OCI-LY1 (cell line): Measurements from ENCODE around the gene CEP83.

Experiments used
- H2AFZ ChIP-seq: fragments of 200-600 bp; sonication (generic), shearing (Covaris generic); 2 replicates; pipeline ENCODE4 v1.6.0; 2014; ENCODE audit warnings: antibody characterized with exemption, mild to moderate bottlenecking, low read length
- H3F3A ChIP-seq: fragments of 200-600 bp; sonication (generic), shearing (Covaris generic); 2 replicates; pipeline ENCODE4 v1.6.0; 2014; ENCODE audit warnings: mild to moderate bottlenecking, antibody characterized with exemption, low read length, moderate library complexity; ENCODE audit not compliant: insufficient read depth
- H3K27ac ChIP-seq: fragments of 200-600 bp; sonication (generic); 2 replicates; pipeline ENCODE4 v1.5.1; 2014; ENCODE audit warnings: low read length, mixed run types, mild to moderate bottlenecking, low read depth; ENCODE audit not compliant: poor library complexity, severe bottlenecking
- H3K27me3 ChIP-seq: fragments of 200-600 bp; sonication (generic); 2 replicates; pipeline ENCODE4 v1.6.0; 2014; ENCODE audit warnings: antibody characterized with exemption, mild to moderate bottlenecking, low read length, moderate library complexity; ENCODE audit not compliant: insufficient read depth
- H3K36me3 ChIP-seq: fragments of 200-600 bp; sonication (generic); 2 replicates; pipeline ENCODE4 v1.6.1; 2014; ENCODE audit warnings: mild to moderate bottlenecking, antibody characterized with exemption, low read length, moderate library complexity, mixed read lengths; ENCODE audit not compliant: insufficient read depth
- H3K4me1 ChIP-seq: fragments of 200-600 bp; sonication (generic); 2 replicates; pipeline ENCODE4 v1.5.1; 2014; ENCODE audit warnings: mild to moderate bottlenecking, low read length, moderate library complexity; ENCODE audit not compliant: insufficient read depth, severe bottlenecking
- H3K4me2 ChIP-seq: fragments of 200-600 bp; sonication (generic), shearing (Covaris generic); 2 replicates; pipeline ENCODE4 v1.6.1; 2014; ENCODE audit warnings: low read length
- H3K4me3 ChIP-seq: fragments of 200-600 bp; sonication (generic); 2 replicates; pipeline ENCODE4 v1.5.1; 2014; ENCODE audit warnings: low read length, low read depth, mild to moderate bottlenecking, mixed read lengths; ENCODE audit not compliant: poor library complexity, severe bottlenecking
- H3K79me2 ChIP-seq: fragments of 200-600 bp; shearing (Covaris generic); 2 replicates; pipeline ENCODE4 v1.6.1; 2016; ENCODE audit warnings: mixed run types, low read length, mixed read lengths; ENCODE audit not compliant: insufficient read depth
- H3K9ac ChIP-seq: fragments of 200-600 bp; sonication (generic), shearing (Covaris generic); 2 replicates; pipeline ENCODE4 v1.6.1; 2014; ENCODE audit warnings: mild to moderate bottlenecking, low read length, mixed read lengths
- H3K9me2 ChIP-seq: fragments of 200-600 bp; sonication (generic), shearing (Covaris generic); 2 replicates; pipeline ENCODE4 v1.6.1; 2014; ENCODE audit warnings: low read depth, mild to moderate bottlenecking, low read length, mixed read lengths
- H3K9me3 ChIP-seq: fragments of 200-600 bp; shearing (Covaris generic); 2 replicates; pipeline ENCODE4 v1.6.1; 2014; ENCODE audit warnings: low read length, mixed read lengths
- H4K20me1 ChIP-seq: fragments of 200-600 bp; sonication (generic), shearing (Covaris generic); 2 replicates; pipeline ENCODE4 v1.6.0; 2016; ENCODE audit warnings: mild to moderate bottlenecking, low read length; ENCODE audit not compliant: insufficient read depth
- EZH2 ChIP-seq: fragments of 200-600 bp; sonication (generic), shearing (Covaris generic); IDR thresholded peaks from 2 replicates; pipeline ENCODE4 v1.8.0; 2017; ENCODE audit warnings: borderline replicate concordance, mixed run types, mild to moderate bottlenecking, antibody characterized with exemption, low read length, moderate library complexity, mixed read lengths
- TF ChIP-seq, protein P1 (sequence below): fragments of 200-600 bp; sonication (generic), shearing (Covaris generic); IDR thresholded peaks from 2 replicates; pipeline ENCODE4 v1.5.1; 2017; ENCODE audit warnings: mild to moderate bottlenecking, antibody characterized with exemption, low read length, moderate library complexity, mixed read lengths

CEP83 gene

DNA sequence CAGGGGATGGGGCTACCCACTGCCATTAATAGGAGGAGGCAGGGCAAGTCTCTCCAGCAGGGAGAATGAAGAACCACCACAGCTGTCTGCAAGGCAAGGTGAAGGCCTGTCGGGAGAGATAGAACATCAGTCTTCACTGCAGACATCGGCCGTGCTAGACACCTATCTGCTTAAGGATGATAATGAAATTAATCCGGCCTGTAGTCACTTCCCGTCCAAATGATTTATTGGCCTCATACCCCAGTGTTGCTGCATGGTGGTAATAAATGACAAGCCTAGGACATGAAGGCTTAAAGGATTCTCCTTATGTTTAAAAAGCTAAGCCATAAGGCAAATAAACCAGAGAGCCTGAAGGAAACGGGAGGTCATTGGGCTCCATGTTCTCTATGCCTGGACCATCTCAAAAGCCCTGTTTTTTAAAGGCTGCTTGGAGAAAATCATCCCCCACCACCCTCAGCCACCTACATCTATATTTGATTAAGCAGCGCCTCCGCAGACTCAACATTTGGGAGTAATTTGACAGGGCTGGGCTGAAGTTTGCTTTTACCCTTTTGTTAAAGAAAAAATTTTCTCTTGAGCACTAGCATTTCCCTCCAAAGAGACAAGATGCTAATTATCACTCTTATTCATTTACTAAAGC is 173.6 kb downstream of the CEP83 start:
- TF ChIP-seq, protein P1, sequence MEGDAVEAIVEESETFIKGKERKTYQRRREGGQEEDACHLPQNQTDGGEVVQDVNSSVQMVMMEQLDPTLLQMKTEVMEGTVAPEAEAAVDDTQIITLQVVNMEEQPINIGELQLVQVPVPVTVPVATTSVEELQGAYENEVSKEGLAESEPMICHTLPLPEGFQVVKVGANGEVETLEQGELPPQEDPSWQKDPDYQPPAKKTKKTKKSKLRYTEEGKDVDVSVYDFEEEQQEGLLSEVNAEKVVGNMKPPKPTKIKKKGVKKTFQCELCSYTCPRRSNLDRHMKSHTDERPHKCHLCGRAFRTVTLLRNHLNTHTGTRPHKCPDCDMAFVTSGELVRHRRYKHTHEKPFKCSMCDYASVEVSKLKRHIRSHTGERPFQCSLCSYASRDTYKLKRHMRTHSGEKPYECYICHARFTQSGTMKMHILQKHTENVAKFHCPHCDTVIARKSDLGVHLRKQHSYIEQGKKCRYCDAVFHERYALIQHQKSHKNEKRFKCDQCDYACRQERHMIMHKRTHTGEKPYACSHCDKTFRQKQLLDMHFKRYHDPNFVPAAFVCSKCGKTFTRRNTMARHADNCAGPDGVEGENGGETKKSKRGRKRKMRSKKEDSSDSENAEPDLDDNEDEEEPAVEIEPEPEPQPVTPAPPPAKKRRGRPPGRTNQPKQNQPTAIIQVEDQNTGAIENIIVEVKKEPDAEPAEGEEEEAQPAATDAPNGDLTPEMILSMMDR = no peak
- TF ChIP-seq EZH2 = no peak
- H3K4me2 ChIP-seq = no peak overlapping the region
- no peaks in the 10 kb centered on the region for H3K9me2 ChIP-seq
- H3K36me3 ChIP-seq = no peaks in the 10 kb centered on the region
- no peak overlapping the region for H3K9ac ChIP-seq
- no peak overlapping the region for H2AFZ ChIP-seq
- no peak overlapping the region for H3K4me3 ChIP-seq
- H3K27ac ChIP-seq = no peak overlapping the region
- no peaks in the 10 kb centered on the region for H3F3A ChIP-seq
- H4K20me1 ChIP-seq = no peaks in the 10 kb centered on the region
- no peaks in the 10 kb centered on the region for H3K27me3 ChIP-seq
- H3K4me1 ChIP-seq = peaks cover 19% of the 10 kb centered on the region
- no peaks in the 10 kb centered on the region for H3K9me3 ChIP-seq
- H3K79me2 ChIP-seq = no peaks in the 10 kb centered on the region

DNA sequence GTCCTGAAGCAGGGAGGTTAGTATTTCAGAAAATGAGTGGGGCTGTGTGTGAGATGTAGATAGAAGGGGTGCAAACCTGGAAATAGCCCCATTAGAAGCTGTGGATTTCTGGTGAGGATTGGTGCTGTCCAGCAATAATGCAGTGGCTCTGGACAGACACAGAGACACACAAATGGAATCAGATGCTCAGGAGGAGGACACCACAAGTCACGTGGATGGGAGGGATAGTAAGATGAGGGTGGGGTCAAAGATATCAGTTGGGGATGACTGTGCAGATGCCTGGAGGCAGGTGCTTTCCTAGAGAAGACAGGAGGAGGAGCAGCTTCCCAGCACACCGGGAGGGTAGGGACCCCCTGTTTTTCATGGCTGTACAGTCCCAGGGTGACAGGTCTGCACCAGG is 174.8 kb downstream of the CEP83 start:
- no peaks in the 10 kb centered on the region; the same call in 1 of the 2 replicates for H3K36me3 ChIP-seq
- H3K9me2 ChIP-seq = no peaks in the 10 kb centered on the region
- TF ChIP-seq EZH2 = no peak
- peaks cover 19% of the 10 kb centered on the region for H3K4me1 ChIP-seq
- no peaks in the 10 kb centered on the region for H3K9me3 ChIP-seq
- H3K79me2 ChIP-seq = no peaks in the 10 kb centered on the region
- H3K27ac ChIP-seq = no peak overlapping the region
- H4K20me1 ChIP-seq = no peaks in the 10 kb centered on the region
- no peaks in the 10 kb centered on the region for H3K27me3 ChIP-seq
- no peak overlapping the region for H3K9ac ChIP-seq
- H3K4me2 ChIP-seq = no peak overlapping the region
- H2AFZ ChIP-seq = no peak overlapping the region
- H3F3A ChIP-seq = no peaks in the 10 kb centered on the region
- no peak overlapping the region for H3K4me3 ChIP-seq

DNA sequence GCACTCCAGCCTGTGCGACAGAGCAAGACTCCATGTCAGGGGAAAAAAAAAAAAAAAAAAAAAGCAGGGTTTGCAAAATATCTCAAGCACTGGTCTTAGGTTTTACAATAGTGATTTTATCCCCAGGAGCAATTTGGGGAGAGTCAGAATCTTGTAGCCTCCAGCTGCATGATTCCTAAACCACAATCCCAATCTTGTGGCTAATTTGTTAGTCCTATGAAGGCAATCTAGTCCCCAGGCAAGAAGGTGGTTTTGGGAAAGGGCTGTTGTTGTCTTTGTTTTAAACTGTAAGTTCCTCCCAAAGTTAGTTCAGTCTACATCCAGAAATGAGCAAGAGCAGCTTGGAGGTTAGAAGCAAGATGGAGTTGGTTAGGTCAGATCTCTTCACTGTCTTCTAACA is 175.6 kb downstream of the CEP83 start:
- Histone ChIP-seq H3F3A (no peaks in the 10 kb centered on the region), H3K4me1 (peaks cover 19% of the 10 kb centered on the region), H2AFZ (no peak overlapping the region), H3K4me2 (no peak overlapping the region), H3K36me3 (no peaks in the 10 kb centered on the region; the same call in 1 of the 2 replicates), H3K27ac (no peak overlapping the region), H3K79me2 (no peaks in the 10 kb centered on the region), H3K9me2 (no peaks in the 10 kb centered on the region), H3K9ac (no peak overlapping the region), H3K4me3 (no peak overlapping the region), H3K27me3 (no peaks in the 10 kb centered on the region), H4K20me1 (no peaks in the 10 kb centered on the region), H3K9me3 (no peaks in the 10 kb centered on the region)
- TF ChIP-seq EZH2 = no peak
- TF ChIP-seq, protein P1 = no peak

DNA sequence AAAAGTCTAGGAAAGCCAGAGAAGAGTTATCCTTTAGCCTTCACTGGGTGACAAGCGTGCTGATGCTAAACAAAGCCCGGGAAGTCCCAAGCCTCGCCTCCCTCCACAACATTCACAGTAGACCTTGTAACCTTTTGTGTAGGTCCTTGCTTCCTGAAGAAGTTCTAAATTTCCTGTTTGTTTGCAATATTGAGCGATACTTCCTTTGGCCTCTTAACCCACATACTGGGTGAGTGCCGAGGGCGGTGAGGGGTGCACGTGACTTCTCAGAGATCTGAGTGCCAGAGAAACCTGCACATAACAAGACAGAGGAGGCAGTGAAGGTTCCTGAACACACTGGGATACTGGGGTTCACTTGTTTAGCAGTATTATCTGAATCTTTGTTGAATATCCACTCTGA is 177.0 kb downstream of the CEP83 start:
- Histone ChIP-seq H3K9me3 (no peaks in the 10 kb centered on the region), H3K36me3 (no peaks in the 10 kb centered on the region; the same call in 1 of the 2 replicates), H3K4me3 (no peak overlapping the region), H2AFZ (no peak overlapping the region), H4K20me1 (no peaks in the 10 kb centered on the region), H3K27me3 (no peaks in the 10 kb centered on the region), H3F3A (no peaks in the 10 kb centered on the region), H3K79me2 (no peaks in the 10 kb centered on the region), H3K4me2 (no peak overlapping the region), H3K9ac (no peak overlapping the region), H3K9me2 (no peaks in the 10 kb centered on the region), H3K27ac (no peak overlapping the region), H3K4me1 (peaks cover 18% of the 10 kb centered on the region)
- TF ChIP-seq, protein P1 = no peak
- no peak for TF ChIP-seq EZH2
